ENCODE results near the gene PREPL. TPM values are rescaled to one million over a fixed set of nuclear protein-coding genes. Genes with fewer than 3 reads are reported as not detected.

Gene PREPL
- total and polyA plus RNA-seq, 2 of the 4 experiments (the other 2 are of a cell fraction) = 27.6 to 39.6 TPM

- DNase-seq (no peak), ATAC-seq (ENCODE audit: low read depth) (no peak)
- no peak overlapping the region for H2BK15ac ChIP-seq (ENCODE audit: low read depth, low read length)
- H3K27ac ChIP-seq (ENCODE audit: insufficient read depth, low read length) = no peak overlapping the region
- H3K27me3 ChIP-seq (ENCODE audit: control insufficient read depth, insufficient read depth, low read length) = peaks cover under 1% of the 10 kb centered on the region; the same call in 1 of the 2 replicates
- no peak overlapping the region for H2AFZ ChIP-seq (replicated peaks; ENCODE audit: low read length, poor library complexity)
- H3K9ac ChIP-seq (ENCODE audit: low read depth, low read length) = no peak overlapping the region
- in situ Hi-C loops (cut with MboI; ENCODE audit: low sequenced_read_pairs) (no loop called here), dilution Hi-C loops (cut with HindIII; ENCODE audit: low sequenced_read_pairs, unreplicated experiment) (no loop called here), intact Hi-C loops (cut with micrococcal nuclease) (no loop called here)
- no peak overlapping the region for H3K4ac ChIP-seq (ENCODE audit: low read depth, low read length)
- TF ChIP-seq RAD21 (IDR thresholded peaks at IDR 0.05; ENCODE audit: low read length) (no peak), MAZ (IDR thresholded peaks at IDR 0.05; ENCODE audit: borderline replicate concordance, low read depth, low read length) (no peak), SMC3 (IDR thresholded peaks at IDR 0.05; ENCODE audit: low read depth, low read length) (no peak), BHLHE40 (IDR thresholded peaks at IDR 0.05; ENCODE audit: low read depth, low read length) (no peak), FOS (IDR thresholded peaks at IDR 0.05; ENCODE audit: low read depth, low read length) (no peak), RCOR1 (IDR thresholded peaks at IDR 0.05; ENCODE audit: insufficient replicate concordance, low read length) (no peak), MAFK (IDR thresholded peaks at IDR 0.05; ENCODE audit: low read depth, low read length) (no peak), NFE2L2 (IDR thresholded peaks at IDR 0.05; ENCODE audit: low read depth, low read length) (no peak), CTCF (conservative IDR thresholded peaks at IDR 0.05; ENCODE audit: low read depth, low read length) (no peak), USF2 (IDR thresholded peaks at IDR 0.05; ENCODE audit: low read depth, low read length) (no peak), ELK1 (IDR thresholded peaks at IDR 0.05; ENCODE audit: borderline replicate concordance, low read depth, low read length) (no peak), CHD1 (IDR thresholded peaks at IDR 0.05; ENCODE audit: low read depth, low read length) (no peak), RFX5 (IDR thresholded peaks at IDR 0.05; ENCODE audit: low read depth, low read length) (no peak), MXI1 (IDR thresholded peaks at IDR 0.05; ENCODE audit: borderline replicate concordance, low read depth, low read length) (no peak), POLR2A (IDR thresholded peaks at IDR 0.05; ENCODE audit: low read depth, low read length) (no peak), CEBPB (IDR thresholded peaks at IDR 0.05; ENCODE audit: low read depth, low read length) (no peak)
- no peak overlapping the region for H2BK5ac ChIP-seq (ENCODE audit: low read depth, low read length, poor library complexity, severe bottlenecking)
- 0 out of 2 replicates have a peak, but pooled peaks cover 1% of the 10 kb centered on the region for H3K9me1 ChIP-seq (ENCODE audit: insufficient read depth, low read length)
- ChIA-PET CTCF (interaction anchor here (1.7 kb wide), 1 partner anchor 14 kb away, joined by 6 read pairs; no protein-coding TSS in a partner anchor), POLR2A (ENCODE audit: unreplicated experiment) (no interaction called here)
- no peak overlapping the region for H3K4me2 ChIP-seq (ENCODE audit: low read depth, low read length)
- no peaks in the 10 kb centered on the region; the same call in 1 of the 2 replicates for H4K20me1 ChIP-seq (ENCODE audit: insufficient read depth, low read length)
- no TSS peak for BruUV-seq (replicated peaks)
- H3K9me3 ChIP-seq (ENCODE audit: control insufficient read depth, insufficient read depth, low read length) = peaks cover 15% of the 10 kb centered on the region
- no peak overlapping the region for H3K56ac ChIP-seq (ENCODE audit: extremely low read depth, insufficient read depth, low read length)
- no peak overlapping the region for H3K4me3 ChIP-seq (ENCODE audit: insufficient read depth, low read depth, low read length)
- no peak overlapping the region for H3K18ac ChIP-seq (ENCODE audit: low read depth, low read length)
- H3K14ac ChIP-seq (replicated peaks; ENCODE audit: low read depth, low read length) = no peak overlapping the region
- H4K91ac ChIP-seq (ENCODE audit: insufficient read depth, low read depth, low read length) = no peak overlapping the region
- H3K36me3 ChIP-seq (ENCODE audit: control insufficient read depth, insufficient read depth, low read length) = 0 out of 2 replicates have a peak, but pooled peaks cover 2% of the 10 kb centered on the region
- no peaks in the 10 kb centered on the region for H3K4me1 ChIP-seq (ENCODE audit: control insufficient read depth, insufficient read depth, low read length)
- H2BK20ac ChIP-seq (ENCODE audit: low read depth, low read length) = no peak overlapping the region
- H3K79me1 ChIP-seq (ENCODE audit: low read depth in 1 of 2, low read length in 2 of 2) = no peaks in the 10 kb centered on the region
- no peak overlapping the region for H3K23ac ChIP-seq (ENCODE audit: low read depth, low read length)
- no peak overlapping the region for H4K8ac ChIP-seq (ENCODE audit: low read depth in 2 of 2, low read length in 2 of 2)
- no CpG with 5 or more reads among the region's 7 CpGs for WGBS, 2 experiments (ENCODE audit: extremely low coverage in 2 of 2, insufficient read length in 1 of 2)
- H2BK120ac ChIP-seq (ENCODE audit: low read depth, low read length) = no peak overlapping the region
- no peak overlapping the region for H2AK5ac ChIP-seq (ENCODE audit: low read depth, low read length)
- no peak overlapping the region for H2AK9ac ChIP-seq (replicated peaks; ENCODE audit: low read depth, low read length, poor library complexity)
- H4K5ac ChIP-seq (ENCODE audit: low read depth, low read length) = no peak overlapping the region
Observed at GRCh38 chr2:44305882-44306281, 55.4 kb downstream of the PREPL start.

Data from IMR-90 (cell line).